ENCODE data around the gene FCHSD2. TPM values are rescaled to one million over a fixed set of nuclear protein-coding genes. Genes with fewer than 3 reads are reported as not detected.

FCHSD2 gene
- total RNA-seq, 2 donors from 2014 or later = 21.7 to 22.3 TPM

GRCh38 chr11:72904016-72904415, 238.1 kb downstream of the FCHSD2 start:
- no peak for ATAC-seq (replicated peaks)
- Mint-ChIP-seq H3K27me3 (no peaks in the 10 kb centered on the region), H3K27ac (no peak overlapping the region), H3K4me1 (no peaks in the 10 kb centered on the region), H3K36me3 (ENCODE audit: low read depth) (no peaks in the 10 kb centered on the region), H3K9me3 (peaks cover 5% of the 10 kb centered on the region), H3K4me3 (no peak overlapping the region)

GRCh38 chr11:72901374-72901773, 240.7 kb downstream of the FCHSD2 start:
- no peak for ATAC-seq (replicated peaks)
- Mint-ChIP-seq H3K9me3 (no peaks in the 10 kb centered on the region), H3K4me1 (no peaks in the 10 kb centered on the region), H3K27ac (no peak overlapping the region), H3K27me3 (no peaks in the 10 kb centered on the region), H3K36me3 (ENCODE audit: low read depth) (no peaks in the 10 kb centered on the region), H3K4me3 (no peak overlapping the region)

GRCh38 chr11:72900013-72900412, 242.1 kb downstream of the FCHSD2 start:
- Mint-ChIP-seq H3K4me3 (no peak overlapping the region), H3K27ac (no peak overlapping the region), H3K9me3 (no peaks in the 10 kb centered on the region), H3K36me3 (ENCODE audit: low read depth) (no peaks in the 10 kb centered on the region), H3K27me3 (no peaks in the 10 kb centered on the region), H3K4me1 (no peaks in the 10 kb centered on the region)
- no peak for ATAC-seq (replicated peaks)

- Mint-ChIP-seq H3K27me3 (no peaks in the 10 kb centered on the region), H3K36me3 (ENCODE audit: low read depth) (no peaks in the 10 kb centered on the region), H3K4me1 (no peaks in the 10 kb centered on the region), H3K9me3 (no peaks in the 10 kb centered on the region), H3K4me3 (no peak overlapping the region), H3K27ac (no peak overlapping the region)
- no peak for ATAC-seq (replicated peaks)
Measured at GRCh38 chr11:72899238-72899637, 242.9 kb downstream of the FCHSD2 start.

GRCh38 chr11:72897506-72897905, 244.6 kb downstream of the FCHSD2 start:
- H3K36me3 Mint-ChIP-seq (ENCODE audit: low read depth) = no peaks in the 10 kb centered on the region
- no peak overlapping the region for H3K4me3 Mint-ChIP-seq
- H3K9me3 Mint-ChIP-seq = no peaks in the 10 kb centered on the region
- H3K4me1 Mint-ChIP-seq = no peaks in the 10 kb centered on the region
- no peaks in the 10 kb centered on the region for H3K27me3 Mint-ChIP-seq
- ATAC-seq (replicated peaks) = peak; percentile 56
- H3K27ac Mint-ChIP-seq = no peak overlapping the region

GRCh38 chr11:72896431-72896830, 245.7 kb downstream of the FCHSD2 start:
- no peaks in the 10 kb centered on the region for H3K36me3 Mint-ChIP-seq (ENCODE audit: low read depth)
- H3K4me1 Mint-ChIP-seq = no peaks in the 10 kb centered on the region
- no peaks in the 10 kb centered on the region for H3K27me3 Mint-ChIP-seq
- H3K27ac Mint-ChIP-seq = no peak overlapping the region
- no peak overlapping the region for H3K4me3 Mint-ChIP-seq
- no peaks in the 10 kb centered on the region for H3K9me3 Mint-ChIP-seq
- ATAC-seq (replicated peaks) = no peak

- Mint-ChIP-seq H3K36me3 (ENCODE audit: low read depth) (peaks cover 42% of the 10 kb centered on the region), H3K4me1 (no peaks in the 10 kb centered on the region), H3K27ac (no peak overlapping the region), H3K9me3 (no peaks in the 10 kb centered on the region), H3K4me3 (no peak overlapping the region), H3K27me3 (no peaks in the 10 kb centered on the region)
- no peak for ATAC-seq (replicated peaks)
Measured at GRCh38 chr11:72890881-72891280, 251.2 kb downstream of the FCHSD2 start.

DNA sequence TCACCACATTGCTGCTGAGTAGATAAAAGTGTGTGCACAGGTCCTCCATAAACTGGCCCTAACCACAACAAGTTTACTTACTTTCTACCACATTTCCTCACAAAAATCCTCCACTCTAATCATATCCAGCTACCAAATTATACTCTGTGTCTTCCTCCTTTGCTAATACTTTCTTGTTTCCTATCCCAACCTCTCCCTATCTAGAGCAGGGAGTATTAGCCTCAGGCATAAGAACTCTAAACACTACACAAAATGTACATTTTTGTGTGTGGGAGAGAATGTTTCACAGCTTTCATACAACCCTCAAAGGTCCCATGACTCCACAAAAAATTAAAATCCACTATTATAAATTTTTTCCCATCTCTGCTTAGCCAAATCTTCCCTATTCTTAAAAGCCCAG, 255.5 kb downstream of the FCHSD2 start:
- Mint-ChIP-seq H3K27ac (no peak overlapping the region), H3K27me3 (no peaks in the 10 kb centered on the region), H3K4me1 (no peaks in the 10 kb centered on the region), H3K4me3 (no peak overlapping the region), H3K36me3 (ENCODE audit: low read depth) (peaks cover 69% of the 10 kb centered on the region), H3K9me3 (no peaks in the 10 kb centered on the region)
- no peak for ATAC-seq (replicated peaks)

GRCh38 chr11:72885749-72886609, 256.1 kb downstream of the FCHSD2 start:
- Mint-ChIP-seq H3K36me3 (ENCODE audit: low read depth) (peaks cover 74% of the 10 kb centered on the region), H3K4me3 (no peak overlapping the region), H3K27me3 (no peaks in the 10 kb centered on the region), H3K27ac (no peak overlapping the region), H3K9me3 (no peaks in the 10 kb centered on the region), H3K4me1 (no peaks in the 10 kb centered on the region)
- ATAC-seq (replicated peaks) = no peak

DNA sequence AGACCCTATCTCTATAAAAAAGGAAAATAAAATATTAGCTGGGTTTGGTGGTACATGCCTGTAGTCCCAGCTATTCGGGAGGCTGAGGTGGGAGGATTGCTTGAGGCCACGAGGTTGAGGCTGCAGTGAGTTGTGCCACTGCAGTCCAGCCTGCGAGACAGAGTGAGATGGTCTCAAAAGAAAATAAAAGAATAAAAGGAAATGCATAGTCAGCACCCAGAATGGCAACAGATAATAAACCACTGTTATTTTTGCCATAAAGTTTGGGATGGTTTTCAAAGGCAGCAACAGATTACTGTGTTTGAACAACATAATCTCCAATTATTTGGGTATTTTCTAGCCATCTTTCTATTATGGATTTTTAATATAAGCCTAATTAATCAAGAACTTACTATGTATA, 266.0 kb downstream of the FCHSD2 start:
- no peaks in the 10 kb centered on the region for H3K9me3 Mint-ChIP-seq
- no peak overlapping the region for H3K4me3 Mint-ChIP-seq
- no peak overlapping the region for H3K27ac Mint-ChIP-seq
- no peaks in the 10 kb centered on the region for H3K27me3 Mint-ChIP-seq
- peaks cover 14% of the 10 kb centered on the region for H3K36me3 Mint-ChIP-seq (ENCODE audit: low read depth)
- no peaks in the 10 kb centered on the region for H3K4me1 Mint-ChIP-seq
- no peak for ATAC-seq (replicated peaks)

DNA sequence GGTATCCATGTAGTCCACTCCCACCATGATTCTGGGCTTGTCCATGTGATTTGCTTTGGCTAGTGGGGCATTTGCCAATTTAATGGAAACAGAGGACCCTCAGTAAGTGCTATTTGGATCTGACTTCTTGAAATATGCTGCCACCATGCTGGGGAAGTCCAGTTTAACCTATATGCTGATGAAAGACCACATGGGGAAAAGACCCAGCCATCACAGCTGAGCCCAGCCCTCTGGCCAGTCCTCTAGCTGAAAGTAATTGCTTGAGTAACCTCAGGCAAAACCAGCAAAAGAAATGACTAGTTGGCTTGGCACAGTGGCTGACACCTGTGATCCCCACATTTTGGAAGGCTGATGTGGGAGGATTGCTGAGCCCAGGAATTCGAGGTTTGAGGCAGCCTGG, 266.4 kb downstream of the FCHSD2 start:
- Mint-ChIP-seq H3K27me3 (no peaks in the 10 kb centered on the region), H3K9me3 (no peaks in the 10 kb centered on the region), H3K4me3 (no peak overlapping the region), H3K36me3 (ENCODE audit: low read depth) (peaks cover 14% of the 10 kb centered on the region), H3K27ac (no peak overlapping the region), H3K4me1 (no peaks in the 10 kb centered on the region)
- ATAC-seq (replicated peaks) = no peak

DNA sequence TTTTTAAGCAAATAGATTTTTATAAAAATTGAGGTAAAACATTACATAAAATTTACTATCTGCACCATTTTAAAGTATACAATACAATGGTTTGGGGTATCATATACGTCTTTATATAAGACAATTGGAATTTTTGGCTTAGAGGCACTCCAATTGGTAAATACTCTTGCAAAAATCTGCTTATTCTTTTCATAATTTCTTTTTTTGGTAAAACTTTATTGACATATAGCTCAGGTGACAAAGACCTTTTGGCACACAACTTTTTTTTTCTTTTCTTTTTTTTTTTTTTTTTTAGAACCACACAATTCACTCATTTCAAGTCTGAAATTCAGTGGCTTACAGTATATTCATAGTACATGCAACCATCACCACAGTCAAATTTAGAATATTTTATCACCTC, 270.1 kb downstream of the FCHSD2 start:
- Mint-ChIP-seq H3K9me3 (no peaks in the 10 kb centered on the region), H3K27me3 (no peaks in the 10 kb centered on the region), H3K27ac (no peak overlapping the region), H3K4me1 (peaks cover 9% of the 10 kb centered on the region), H3K4me3 (no peak overlapping the region), H3K36me3 (ENCODE audit: low read depth) (peaks cover 15% of the 10 kb centered on the region)
- ATAC-seq (replicated peaks) = no peak

GRCh38 chr11:72871119-72871518, 271.0 kb downstream of the FCHSD2 start:
- H3K9me3 Mint-ChIP-seq = no peaks in the 10 kb centered on the region
- no peak overlapping the region for H3K4me3 Mint-ChIP-seq
- ATAC-seq (replicated peaks) = no peak
- H3K27me3 Mint-ChIP-seq = no peaks in the 10 kb centered on the region
- peaks cover 22% of the 10 kb centered on the region for H3K36me3 Mint-ChIP-seq (ENCODE audit: low read depth)
- no peak overlapping the region for H3K27ac Mint-ChIP-seq
- H3K4me1 Mint-ChIP-seq = peaks cover 9% of the 10 kb centered on the region

DNA sequence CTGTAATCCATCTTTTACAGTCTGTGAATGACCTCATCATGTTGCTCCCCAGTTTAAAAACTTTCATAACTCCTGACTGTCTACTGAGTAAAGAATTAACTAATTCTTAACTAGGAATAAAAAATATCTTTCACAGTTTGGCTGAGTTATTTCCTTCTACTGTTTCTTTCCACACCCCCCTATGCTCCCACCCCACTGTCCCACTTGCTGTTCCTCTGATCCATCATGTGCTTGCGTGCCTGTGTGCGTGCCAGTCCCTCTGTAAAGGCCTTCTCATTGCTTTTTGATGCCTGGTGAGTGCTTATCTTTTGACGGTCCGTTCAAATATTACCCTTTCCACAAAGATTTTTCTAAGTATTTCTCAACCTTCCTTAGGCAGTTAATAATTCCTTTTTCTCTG, 272.3 kb downstream of the FCHSD2 start:
- H3K4me1 Mint-ChIP-seq = peaks cover 9% of the 10 kb centered on the region
- peaks cover 22% of the 10 kb centered on the region for H3K36me3 Mint-ChIP-seq (ENCODE audit: low read depth)
- H3K27ac Mint-ChIP-seq = no peak overlapping the region
- ATAC-seq (replicated peaks) = no peak
- H3K4me3 Mint-ChIP-seq = no peak overlapping the region
- H3K9me3 Mint-ChIP-seq = no peaks in the 10 kb centered on the region
- no peaks in the 10 kb centered on the region for H3K27me3 Mint-ChIP-seq

DNA sequence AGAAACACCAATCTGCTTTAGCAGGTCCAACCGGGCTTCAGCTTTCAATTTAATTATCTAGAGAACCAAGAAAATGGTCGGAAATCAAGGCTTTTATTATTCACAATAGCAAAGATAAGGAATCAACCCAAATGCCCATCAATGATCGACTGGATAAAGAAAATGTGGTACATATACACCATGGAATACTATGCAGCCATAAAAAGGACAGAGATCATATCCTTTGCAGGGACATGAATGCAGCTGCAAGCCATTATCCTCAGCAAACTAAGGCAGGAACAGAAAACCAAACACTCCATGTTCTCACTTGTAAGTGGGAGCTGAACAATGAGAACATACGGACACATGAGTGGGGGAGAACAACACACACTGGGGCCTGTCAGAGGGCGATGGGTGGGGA, 274.1 kb downstream of the FCHSD2 start:
- peaks cover 9% of the 10 kb centered on the region for H3K4me1 Mint-ChIP-seq
- H3K27me3 Mint-ChIP-seq = no peaks in the 10 kb centered on the region
- no peaks in the 10 kb centered on the region for H3K9me3 Mint-ChIP-seq
- no peak for ATAC-seq (replicated peaks)
- no peak overlapping the region for H3K27ac Mint-ChIP-seq
- peaks cover 22% of the 10 kb centered on the region for H3K36me3 Mint-ChIP-seq (ENCODE audit: low read depth)
- no peak overlapping the region for H3K4me3 Mint-ChIP-seq
